Bronchial epithelial cell (primary cell): ENCODE measurements around the gene ARHGAP10. TPM values are rescaled to one million over a fixed set of nuclear protein-coding genes. Genes with fewer than 3 reads are reported as not detected.
A peak's percentile ranks its signal among the peaks of the same experiment; 100 is the strongest.

ENCODE experiments used
- DNase-seq: peaks from one replicate; pipeline ENCODE4 v3.0.0-alpha.2; 2010; ENCODE audit warnings: low read depth
- FAIRE-seq: peaks from 2 replicates; lab custom pipeline; 2011; peaks lifted over from hg19 to GRCh38; lab: Jason Lieb, UNC
- H3K27me3 ChIP-seq: 2 replicates; pipeline ENCODE4 v1.5.1; 2011; ENCODE audit warnings: low read length; ENCODE audit not compliant: control insufficient read depth, insufficient read depth
- H3K36me3 ChIP-seq: 2 replicates; pipeline ENCODE4 v1.5.1; 2011; ENCODE audit warnings: low read length; ENCODE audit not compliant: control insufficient read depth, insufficient read depth
- H3K4me3 ChIP-seq: 2 replicates; pipeline ENCODE4 v1.5.1; 2011; ENCODE audit warnings: mild to moderate bottlenecking, low read depth, low read length, control low read depth
- CTCF ChIP-seq: IDR thresholded peaks from 2 replicates; pipeline ENCODE4 v1.5.1; 2011; ENCODE audit warnings: mild to moderate bottlenecking, moderate library complexity, low read length, control low read depth, inconsistent platforms; ENCODE audit not compliant: insufficient read depth, severe bottlenecking
- total RNA-seq: library from RNA; depleted of rRNA; stranded (reverse); fragments of >200 nt; gene quantifications from 2 replicates; pipeline ENCODE4 v1.2.1, GENCODE V29; 2014

The ARHGAP10 gene
- total RNA-seq, 1 donor from 2014 or later = 8.4 TPM

- no peaks in the 10 kb centered on the region for H3K27me3 ChIP-seq
- TF ChIP-seq CTCF = no peak
- H3K4me3 ChIP-seq = no peak overlapping the region
- FAIRE-seq (no peak), DNase-seq (no peak)
- H3K36me3 ChIP-seq = no peaks in the 10 kb centered on the region
Measured at GRCh38 chr4:147755561-147756295, 23.8 kb downstream of the ARHGAP10 start.

GRCh38 chr4:147756417-147756816 is 24.5 kb downstream of the ARHGAP10 start:
- Histone ChIP-seq H3K36me3 (no peaks in the 10 kb centered on the region), H3K4me3 (no peak overlapping the region), H3K27me3 (no peaks in the 10 kb centered on the region)
- TF ChIP-seq CTCF = no peak
- no peak for FAIRE-seq
- DNase-seq = no peak

GRCh38 chr4:147760176-147760575 is 28.3 kb downstream of the ARHGAP10 start:
- Histone ChIP-seq H3K4me3 (no peak overlapping the region), H3K36me3 (no peaks in the 10 kb centered on the region), H3K27me3 (no peaks in the 10 kb centered on the region)
- DNase-seq (peak; percentile 56), FAIRE-seq (no peak)
- TF ChIP-seq CTCF = no peak

DNA sequence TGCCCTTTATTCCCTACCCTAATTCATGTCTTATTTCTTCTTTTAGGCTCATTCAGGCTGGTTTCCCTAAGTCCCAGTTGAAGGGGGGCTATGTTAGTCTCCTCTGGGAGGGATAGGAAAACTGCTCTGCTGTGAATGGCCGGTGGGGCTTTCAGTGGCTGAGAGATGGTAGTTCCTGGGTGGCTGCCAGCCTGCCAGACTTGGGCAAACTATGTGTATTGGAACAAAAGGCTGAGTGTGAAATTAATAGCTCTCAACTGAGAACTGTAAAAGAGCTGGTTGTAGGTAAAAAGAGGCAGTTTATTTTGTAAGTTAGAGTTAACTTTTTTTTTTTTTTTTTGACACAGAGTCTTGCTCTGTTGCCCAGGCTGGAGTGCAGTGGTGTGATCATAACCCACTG is 28.8 kb downstream of the ARHGAP10 start:
- Histone ChIP-seq H3K4me3 (no peak overlapping the region), H3K27me3 (no peaks in the 10 kb centered on the region), H3K36me3 (no peaks in the 10 kb centered on the region)
- DNase-seq = no peak
- no peak for TF ChIP-seq CTCF
- no peak for FAIRE-seq

DNA sequence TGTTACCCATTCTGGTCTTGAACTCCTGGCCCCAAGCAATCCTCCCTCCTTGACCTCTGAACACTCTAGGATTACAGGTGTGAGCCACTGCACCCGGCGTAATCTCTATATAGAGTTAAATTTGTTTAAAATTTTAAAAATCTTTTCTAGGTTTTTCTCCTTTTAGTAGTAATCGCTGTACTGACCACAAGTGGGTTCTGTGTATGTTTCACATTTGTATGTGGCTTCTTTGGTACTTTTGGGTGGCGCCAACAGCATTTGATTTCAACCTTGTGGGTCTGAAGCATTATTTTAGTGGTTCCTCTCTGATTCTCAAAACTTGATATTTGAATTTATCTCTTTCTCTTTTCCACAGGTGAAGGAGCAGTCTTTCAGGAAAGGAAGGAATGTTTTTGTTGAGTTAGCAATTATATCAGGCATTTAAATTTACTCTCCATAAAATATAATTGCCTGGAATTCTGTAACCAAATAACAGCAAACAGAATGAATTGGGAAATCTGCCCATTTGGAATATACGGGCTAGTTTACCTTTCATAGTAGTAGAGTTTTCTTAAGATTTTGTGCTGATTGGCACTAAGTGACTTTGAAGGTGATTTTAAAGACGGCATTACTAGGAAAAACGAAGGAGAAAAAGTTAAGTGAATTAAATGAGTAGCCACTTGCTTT is 29.5 kb downstream of the ARHGAP10 start:
- Histone ChIP-seq H3K36me3 (no peaks in the 10 kb centered on the region), H3K27me3 (no peaks in the 10 kb centered on the region), H3K4me3 (no peak overlapping the region)
- DNase-seq (no peak), FAIRE-seq (no peak)
- no peak for TF ChIP-seq CTCF
